PFSK-1 (cell line): ENCODE results near the gene RBMX. TPM values are rescaled to one million over a fixed set of nuclear protein-coding genes. Genes with fewer than 3 reads are reported as not detected.

Experiments
- FOXP2 ChIP-seq: optimal IDR thresholded peaks from 2 replicates; pipeline ENCODE3; 2011; ENCODE audit warnings: borderline replicate concordance, control low read depth, inconsistent platforms; ENCODE audit not compliant: insufficient read depth; ENCODE audit errors: extremely low read length, extremely low read depth
- POLR2AphosphoS5 ChIP-seq: IDR thresholded peaks from 2 replicates; pipeline ENCODE4 v1.6.1; 2012; ENCODE audit warnings: low read depth, mild to moderate bottlenecking, control low read depth, low read length, moderate library complexity
- SIN3A ChIP-seq: IDR thresholded peaks from 2 replicates; pipeline ENCODE4 v1.6.1; 2012; ENCODE audit warnings: mild to moderate bottlenecking, low read length, moderate library complexity, borderline replicate concordance; ENCODE audit not compliant: insufficient read depth
- TAF1 ChIP-seq: IDR thresholded peaks from 2 replicates; pipeline ENCODE4 v1.6.1; 2012; ENCODE audit warnings: low read length, control low read depth, borderline replicate concordance; ENCODE audit not compliant: insufficient read depth
- polyA plus RNA-seq: library from polyadenylated mRNA; unstranded; fragments of >200 nt; gene quantifications from one replicate; pipeline ENCODE4 v1.2.1, GENCODE V29; 2012; ENCODE audit warnings: low read depth, missing spikeins; ENCODE audit not compliant: insufficient read length
- TF ChIP-seq, protein P1 (sequence below), 2 experiments: IDR thresholded peaks; 2 replicates each; pipeline versions ENCODE4 v1.6.1 to v1.8.0; 2011 to 2012; ENCODE audit warnings: low read depth in 2 of 2, low read length in 2 of 2, control low read depth in 1 of 2, inconsistent platforms in 1 of 2, mild to moderate bottlenecking in 1 of 2, moderate library complexity in 1 of 2; ENCODE audit not compliant: insufficient read depth in 1 of 2

Gene RBMX
- polyA plus RNA-seq: 156 TPM

DNA sequence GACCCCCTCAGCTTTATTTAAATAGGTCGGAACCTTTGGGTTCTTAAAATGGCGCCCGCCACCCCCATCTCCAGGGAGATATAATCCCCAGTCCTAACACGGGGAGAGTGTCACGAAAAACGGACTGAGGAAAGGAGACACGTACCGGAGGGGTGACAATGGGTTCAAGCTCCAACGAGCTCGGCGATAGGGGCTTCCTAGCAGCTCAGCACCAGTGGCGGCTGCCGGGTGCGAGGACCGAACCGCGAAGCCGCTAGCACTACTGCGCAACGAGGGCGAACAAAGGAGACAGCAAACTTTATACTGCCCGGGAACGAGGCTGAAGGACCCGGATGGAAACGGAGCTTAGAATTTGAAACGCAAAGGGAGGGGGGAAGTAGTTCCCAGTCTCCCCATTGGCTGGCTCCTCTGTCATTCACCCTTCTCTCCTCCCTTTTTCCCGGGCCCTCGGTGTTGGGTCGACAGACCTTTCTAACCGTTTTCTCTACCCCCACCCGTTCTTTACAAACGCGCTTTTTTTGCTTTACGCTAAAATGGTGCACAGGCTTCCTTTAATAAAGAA is at the start of gene RBMX:
Gene RBMX, minus strand, starts transcription at position 274 of the 562 bp plus-strand sequence. CDS start 1,298 bp downstream, outside the sequence.
- TF ChIP-seq TAF1 (peak; percentile 92), POLR2AphosphoS5 (peak; percentile 99)
- TF ChIP-seq, protein P1, sequence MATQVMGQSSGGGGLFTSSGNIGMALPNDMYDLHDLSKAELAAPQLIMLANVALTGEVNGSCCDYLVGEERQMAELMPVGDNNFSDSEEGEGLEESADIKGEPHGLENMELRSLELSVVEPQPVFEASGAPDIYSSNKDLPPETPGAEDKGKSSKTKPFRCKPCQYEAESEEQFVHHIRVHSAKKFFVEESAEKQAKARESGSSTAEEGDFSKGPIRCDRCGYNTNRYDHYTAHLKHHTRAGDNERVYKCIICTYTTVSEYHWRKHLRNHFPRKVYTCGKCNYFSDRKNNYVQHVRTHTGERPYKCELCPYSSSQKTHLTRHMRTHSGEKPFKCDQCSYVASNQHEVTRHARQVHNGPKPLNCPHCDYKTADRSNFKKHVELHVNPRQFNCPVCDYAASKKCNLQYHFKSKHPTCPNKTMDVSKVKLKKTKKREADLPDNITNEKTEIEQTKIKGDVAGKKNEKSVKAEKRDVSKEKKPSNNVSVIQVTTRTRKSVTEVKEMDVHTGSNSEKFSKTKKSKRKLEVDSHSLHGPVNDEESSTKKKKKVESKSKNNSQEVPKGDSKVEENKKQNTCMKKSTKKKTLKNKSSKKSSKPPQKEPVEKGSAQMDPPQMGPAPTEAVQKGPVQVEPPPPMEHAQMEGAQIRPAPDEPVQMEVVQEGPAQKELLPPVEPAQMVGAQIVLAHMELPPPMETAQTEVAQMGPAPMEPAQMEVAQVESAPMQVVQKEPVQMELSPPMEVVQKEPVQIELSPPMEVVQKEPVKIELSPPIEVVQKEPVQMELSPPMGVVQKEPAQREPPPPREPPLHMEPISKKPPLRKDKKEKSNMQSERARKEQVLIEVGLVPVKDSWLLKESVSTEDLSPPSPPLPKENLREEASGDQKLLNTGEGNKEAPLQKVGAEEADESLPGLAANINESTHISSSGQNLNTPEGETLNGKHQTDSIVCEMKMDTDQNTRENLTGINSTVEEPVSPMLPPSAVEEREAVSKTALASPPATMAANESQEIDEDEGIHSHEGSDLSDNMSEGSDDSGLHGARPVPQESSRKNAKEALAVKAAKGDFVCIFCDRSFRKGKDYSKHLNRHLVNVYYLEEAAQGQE (IDR thresholded peaks at IDR 0.05; ENCODE audit: insufficient read depth in 1 of 2, low read depth in 2 of 2, low read length in 2 of 2): no peak

DNA sequence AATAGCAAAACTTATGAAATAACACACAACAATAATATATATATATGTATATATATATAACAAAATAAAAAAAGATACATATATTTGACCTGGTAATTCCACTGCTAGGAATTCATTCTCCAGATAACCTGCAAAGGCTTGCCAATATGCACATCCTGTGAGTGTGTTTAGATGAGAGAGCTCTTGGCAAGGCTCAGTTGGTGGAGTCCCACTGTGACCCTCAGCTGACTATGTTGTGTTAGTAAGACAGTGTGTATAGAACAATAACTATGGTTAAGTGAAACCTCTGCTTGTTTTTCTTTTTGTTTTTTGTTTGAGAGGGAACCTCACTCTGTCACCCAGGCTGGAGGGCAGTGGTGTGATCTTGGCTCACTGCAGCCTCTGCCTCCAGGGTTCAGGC is 39.5 kb upstream of the RBMX start:
- TF ChIP-seq SIN3A (no peak), TAF1 (no peak), POLR2AphosphoS5 (no peak), FOXP2 (no peak)
- TF ChIP-seq, protein P1 (IDR thresholded peaks at IDR 0.05; ENCODE audit: insufficient read depth in 1 of 2, low read depth in 2 of 2, low read length in 2 of 2): no peak

DNA sequence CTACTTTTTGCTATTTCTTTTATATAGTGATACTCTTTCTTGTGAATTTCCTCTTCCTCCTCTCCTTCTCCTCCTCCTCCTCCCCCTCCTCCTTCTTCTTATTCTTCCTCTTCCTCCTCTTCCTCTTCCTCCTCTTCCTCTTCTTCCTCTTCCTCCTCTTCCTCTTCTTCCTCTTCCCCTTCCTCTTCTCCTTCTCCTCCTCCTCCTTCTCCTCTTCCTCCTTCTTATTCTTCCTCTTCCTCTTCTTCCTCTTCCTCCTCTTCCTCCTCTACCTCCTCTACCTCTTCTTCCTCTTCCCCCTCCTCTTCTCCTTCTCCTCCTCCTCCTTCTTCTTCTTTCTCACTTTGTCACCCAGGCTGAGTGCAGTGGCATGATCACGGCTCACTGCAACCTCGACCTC is 36.3 kb upstream of the RBMX start:
- no peak for TF ChIP-seq TAF1
- no peak for TF ChIP-seq FOXP2
- TF ChIP-seq SIN3A: no peak
- TF ChIP-seq, protein P1 (IDR thresholded peaks at IDR 0.05; ENCODE audit: insufficient read depth in 1 of 2, low read depth in 2 of 2, low read length in 2 of 2): no peak
- no peak for TF ChIP-seq POLR2AphosphoS5

DNA sequence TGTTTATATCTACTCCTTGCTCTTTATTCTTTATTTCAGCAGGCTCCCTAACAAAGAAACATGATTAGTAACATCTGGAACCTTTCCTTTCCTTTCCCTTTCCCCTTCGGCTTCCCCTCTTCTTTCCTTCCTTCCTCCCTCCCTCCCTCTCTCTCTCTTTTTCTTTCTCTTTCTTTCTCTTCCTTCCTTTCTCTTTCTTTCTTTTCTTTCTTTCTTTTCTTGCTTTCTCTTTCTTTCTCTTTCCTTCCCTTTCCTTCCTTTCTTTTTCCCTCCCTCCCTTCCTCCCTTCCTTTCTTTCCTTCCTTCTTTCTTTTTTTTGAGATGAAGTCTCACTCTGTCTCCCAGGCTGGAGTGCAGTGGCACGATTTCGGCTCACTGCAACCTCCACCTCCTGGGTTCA is 30.7 kb upstream of the RBMX start:
- TF ChIP-seq POLR2AphosphoS5 (no peak), FOXP2 (no peak), SIN3A (no peak), TAF1 (no peak)
- TF ChIP-seq, protein P1 (IDR thresholded peaks at IDR 0.05; ENCODE audit: insufficient read depth in 1 of 2, low read depth in 2 of 2, low read length in 2 of 2): no peak
